Kidney capillary endothelial cell (primary cell): Measurements from ENCODE around the gene FAM163A.
"Not testable (repeated sequence)": the region's sequence is repeated elsewhere in the genome, so short reads cannot be mapped to it uniquely, and the experiment has no call there.

Source experiments
- DNase-seq: peaks from one replicate; pipeline ENCODE4 v3.0.0-alpha.2; 2018; ENCODE audit warnings: low spot score

Gene FAM163A

DNA sequence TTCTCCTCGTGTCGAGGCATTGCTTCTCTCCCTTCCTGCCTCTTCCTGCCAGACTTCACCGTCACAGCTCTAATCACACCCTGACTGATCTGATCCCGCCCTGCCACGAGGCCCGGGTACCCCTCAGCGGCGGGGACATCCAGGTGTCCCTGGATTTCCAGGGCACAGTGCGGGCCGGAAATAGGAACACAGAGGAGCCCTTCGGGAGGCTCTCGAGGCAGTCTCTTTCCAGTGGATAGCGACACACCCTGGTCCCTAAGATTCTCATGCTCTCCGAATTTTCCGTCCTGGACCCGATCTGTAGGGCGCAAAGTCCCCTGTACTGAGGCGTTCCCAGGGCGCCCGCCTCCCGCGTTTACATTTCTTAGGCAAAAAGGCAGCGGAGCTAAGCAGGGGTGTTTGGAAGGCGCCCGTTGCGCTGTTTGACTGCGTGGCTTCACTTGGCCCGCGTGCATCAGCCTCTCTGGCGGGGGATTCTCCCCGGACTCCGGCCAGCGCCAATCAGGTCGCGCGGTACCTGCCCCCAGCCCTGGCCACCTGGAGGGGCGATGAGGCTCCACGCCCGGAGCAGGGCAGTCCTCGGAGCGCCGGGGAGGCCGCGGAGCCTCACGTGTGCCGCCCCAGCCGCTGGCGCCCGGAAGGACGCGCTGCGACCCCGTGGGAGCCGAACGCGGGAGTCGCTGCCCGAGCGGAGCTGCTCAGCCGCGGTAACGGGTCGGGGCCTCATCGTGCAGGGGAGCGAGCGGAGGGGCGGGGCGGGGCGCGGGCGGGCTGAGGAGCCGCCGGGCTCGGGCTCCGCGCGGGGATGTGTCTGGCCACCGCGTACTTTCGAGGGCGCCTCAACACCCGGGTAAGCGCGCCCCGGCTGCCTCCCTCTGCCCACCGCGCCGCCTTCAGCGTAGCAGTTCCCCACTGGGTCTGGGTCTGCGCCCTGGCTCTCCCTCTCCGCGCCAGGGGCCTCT, at the start of gene FAM163A:
TSS of gene FAM163A (plus strand) at position 575 of the 962 bp plus-strand sequence. CDS start 69,807 bp downstream, outside the sequence.
- no peak for DNase-seq

DNA sequence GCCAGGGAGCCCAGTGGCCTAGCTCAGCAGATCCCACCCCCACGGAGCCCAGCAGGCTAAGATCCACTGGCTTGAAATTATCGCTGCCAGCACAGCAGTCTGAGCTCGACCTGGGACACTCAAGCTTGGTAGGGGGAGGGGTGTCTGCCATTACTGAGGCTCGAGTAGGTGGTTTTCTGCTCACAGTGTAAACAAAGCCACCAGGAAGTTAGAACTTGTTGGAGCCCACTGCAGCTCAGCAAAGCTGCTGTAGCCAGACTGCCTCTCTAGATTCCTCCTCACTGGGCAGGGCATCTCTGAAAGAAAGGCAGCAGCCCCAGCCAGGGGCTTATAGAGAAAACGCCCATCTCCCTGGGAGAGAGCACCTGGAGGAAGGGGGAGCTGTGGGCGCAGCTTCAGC, 48.6 kb upstream of the FAM163A start:
- DNase-seq: not testable (repeated sequence)

DNA sequence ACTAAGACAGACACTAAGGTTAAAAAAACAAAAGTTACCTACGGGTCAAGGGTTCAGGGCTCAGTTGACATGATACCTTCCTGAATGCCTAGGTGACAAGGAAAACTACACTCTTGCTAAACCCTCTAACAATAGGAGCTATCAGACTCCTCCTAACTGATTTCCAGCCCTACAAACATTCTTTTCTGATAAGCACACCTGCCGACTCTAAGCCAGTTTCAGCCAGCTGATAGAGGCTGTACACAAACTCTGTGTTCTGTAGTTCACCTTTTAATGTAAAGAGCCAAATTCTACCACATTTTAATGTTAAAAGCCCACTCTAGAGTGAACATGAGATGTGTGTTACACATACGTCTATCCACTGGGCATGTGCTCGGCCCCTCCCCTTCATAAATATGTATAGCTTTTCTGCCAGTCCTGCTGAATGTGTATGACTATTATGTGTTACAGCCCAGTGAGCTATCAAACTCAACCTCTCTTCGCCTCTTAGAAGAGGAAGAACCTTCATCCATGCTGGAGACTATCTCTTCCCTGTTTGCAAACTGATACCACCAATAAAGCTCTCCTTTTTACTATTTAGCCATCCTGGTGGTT, 40.0 kb upstream of the FAM163A start:
- DNase-seq: no peak

- DNase-seq: peak; percentile 70
These were observed 36.7 kb upstream of the FAM163A start for GRCh38 chr1:179706339-179706941.

GRCh38 chr1:179707406-179707805, 35.7 kb upstream of the FAM163A start:
- DNase-seq: no peak

DNA sequence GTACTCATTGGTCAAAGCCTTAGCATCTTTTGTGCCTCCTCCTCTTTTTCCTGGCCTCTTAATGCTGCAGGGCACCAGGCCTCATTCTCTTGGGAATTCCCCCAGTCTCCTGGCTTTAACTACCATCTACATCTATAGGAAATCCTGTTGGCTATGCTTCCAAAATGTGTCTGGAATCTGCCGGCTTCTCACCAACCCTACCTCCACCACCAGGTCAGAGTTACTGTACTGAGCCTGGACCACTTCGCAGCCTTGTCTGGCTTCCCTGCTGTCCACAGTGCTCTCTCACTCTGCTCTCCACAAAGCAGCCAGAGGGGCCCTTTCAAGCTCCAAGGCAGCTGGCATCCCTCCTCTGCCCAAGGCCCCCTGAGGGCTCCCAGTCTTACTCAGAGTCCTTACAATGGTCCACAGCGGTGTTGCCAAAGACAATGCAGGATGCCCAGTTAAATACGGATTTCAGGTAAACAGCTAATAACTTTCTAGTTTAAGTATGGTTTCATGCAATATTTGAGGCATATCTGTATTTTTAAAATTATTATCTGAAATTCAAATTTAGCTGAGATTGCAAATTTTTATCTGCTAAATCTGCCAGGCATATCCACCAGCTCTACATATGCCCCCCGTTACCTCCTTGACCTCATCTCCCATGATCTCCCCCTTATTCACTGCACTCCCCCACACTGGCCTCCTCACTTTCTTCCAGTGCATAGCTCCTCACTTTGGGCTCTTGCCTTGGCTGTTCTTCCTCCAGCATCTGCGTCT, 34.5 kb upstream of the FAM163A start:
- DNase-seq: no peak

GRCh38 chr1:179709841-179710329, 33.2 kb upstream of the FAM163A start:
- DNase-seq: peak; percentile 86

DNA sequence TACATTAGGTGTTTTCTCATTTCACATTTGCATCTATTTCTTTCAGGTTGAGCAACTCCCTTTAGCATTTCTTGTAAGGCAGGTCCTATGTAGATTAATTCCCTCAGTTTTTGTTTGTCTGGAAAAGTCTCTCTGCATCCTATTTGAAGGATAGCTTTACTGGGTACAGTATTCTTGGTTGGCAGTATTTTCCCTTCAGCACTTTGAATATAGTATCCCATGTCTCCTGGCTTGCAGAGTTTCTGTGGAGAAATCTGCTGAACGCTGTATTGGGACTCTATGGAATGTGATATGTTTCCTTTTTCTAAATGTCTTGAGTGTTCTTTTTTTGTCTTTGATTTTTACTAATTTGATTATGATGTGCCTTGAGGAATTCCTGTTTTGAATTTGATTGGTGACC, 28.9 kb upstream of the FAM163A start:
- DNase-seq: no peak

DNA sequence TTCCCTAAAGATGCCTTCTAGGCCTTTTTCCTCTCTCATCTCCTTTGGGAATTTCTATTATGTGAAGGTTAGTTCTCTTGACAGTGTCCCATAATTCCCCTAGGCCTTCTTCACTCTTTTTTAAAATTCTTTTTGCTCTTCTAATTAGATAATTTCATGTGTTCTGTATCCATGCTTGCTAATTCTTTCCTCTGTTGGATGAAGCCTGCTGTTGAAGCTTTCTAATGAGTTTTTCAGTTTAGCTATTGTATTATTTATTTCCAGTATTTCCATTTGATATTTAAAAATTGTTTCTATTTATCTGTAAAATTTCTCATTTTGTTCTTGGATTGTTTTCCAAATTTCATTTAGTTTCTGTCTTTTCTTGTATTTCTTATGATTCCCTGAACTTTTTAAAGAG, 28.5 kb upstream of the FAM163A start:
- DNase-seq: no peak

DNA sequence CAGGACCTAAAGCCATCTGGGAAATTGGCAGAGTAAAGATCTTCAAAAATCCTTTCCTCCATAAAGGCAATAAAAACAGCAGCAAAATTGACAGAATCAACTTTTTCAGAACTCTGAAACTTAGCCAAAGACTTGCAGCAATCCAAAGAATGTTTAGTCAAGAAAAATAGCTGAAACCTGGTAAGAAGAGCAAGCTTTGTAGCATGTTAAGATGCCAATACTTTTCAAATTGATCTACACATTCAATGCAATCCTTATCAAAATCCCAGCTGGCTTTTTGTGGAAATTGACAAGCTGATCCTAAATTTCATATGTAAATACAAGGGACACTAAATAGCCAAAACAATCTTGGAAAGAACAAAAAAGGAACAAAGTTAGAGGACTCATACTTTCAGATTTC, 23.8 kb upstream of the FAM163A start:
- DNase-seq: no peak

DNA sequence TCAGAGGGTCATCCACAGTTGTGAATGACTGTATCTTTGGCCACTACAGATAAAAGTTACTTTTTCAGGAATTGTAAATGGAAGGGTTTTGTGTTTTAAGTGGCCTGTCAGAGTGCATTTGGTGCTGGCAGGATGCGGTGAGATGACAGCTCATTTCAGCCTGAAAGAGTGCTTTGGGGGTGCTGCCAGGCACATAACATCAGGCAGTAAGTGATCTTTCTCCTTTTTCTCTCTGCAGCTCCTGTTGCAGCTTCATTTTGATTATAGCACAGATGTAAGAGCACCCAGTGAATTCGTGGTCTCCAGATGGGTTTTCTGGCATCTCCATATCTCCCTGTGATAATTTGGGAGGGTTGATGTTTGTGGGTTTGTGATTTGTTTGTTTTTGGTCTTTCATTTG, 14.8 kb upstream of the FAM163A start:
- DNase-seq: no peak

GRCh38 chr1:179729881-179730280, 13.2 kb upstream of the FAM163A start:
- no peak for DNase-seq

DNA sequence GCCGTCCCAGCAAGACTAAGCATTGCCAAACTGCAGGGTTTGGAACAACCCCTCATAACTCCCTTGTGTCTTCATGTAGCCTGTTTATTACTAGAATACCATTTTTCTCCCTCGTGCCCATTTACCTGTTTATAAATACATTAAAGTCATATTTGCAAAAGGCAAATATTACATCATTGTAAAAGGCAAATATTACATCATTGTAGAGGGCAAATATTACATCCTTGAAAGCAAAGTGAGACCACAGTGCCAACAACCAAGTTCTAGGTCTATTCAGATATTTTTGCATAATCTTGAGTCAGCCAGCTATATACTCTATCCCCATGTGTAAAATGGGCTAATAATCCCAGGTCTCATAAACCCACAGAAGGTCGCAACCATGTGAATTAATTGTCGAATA, 11.4 kb upstream of the FAM163A start:
- no peak for DNase-seq

- no peak for DNase-seq
These were observed 800 bp upstream of the FAM163A start for GRCh38 chr1:179742291-179742690.

DNA sequence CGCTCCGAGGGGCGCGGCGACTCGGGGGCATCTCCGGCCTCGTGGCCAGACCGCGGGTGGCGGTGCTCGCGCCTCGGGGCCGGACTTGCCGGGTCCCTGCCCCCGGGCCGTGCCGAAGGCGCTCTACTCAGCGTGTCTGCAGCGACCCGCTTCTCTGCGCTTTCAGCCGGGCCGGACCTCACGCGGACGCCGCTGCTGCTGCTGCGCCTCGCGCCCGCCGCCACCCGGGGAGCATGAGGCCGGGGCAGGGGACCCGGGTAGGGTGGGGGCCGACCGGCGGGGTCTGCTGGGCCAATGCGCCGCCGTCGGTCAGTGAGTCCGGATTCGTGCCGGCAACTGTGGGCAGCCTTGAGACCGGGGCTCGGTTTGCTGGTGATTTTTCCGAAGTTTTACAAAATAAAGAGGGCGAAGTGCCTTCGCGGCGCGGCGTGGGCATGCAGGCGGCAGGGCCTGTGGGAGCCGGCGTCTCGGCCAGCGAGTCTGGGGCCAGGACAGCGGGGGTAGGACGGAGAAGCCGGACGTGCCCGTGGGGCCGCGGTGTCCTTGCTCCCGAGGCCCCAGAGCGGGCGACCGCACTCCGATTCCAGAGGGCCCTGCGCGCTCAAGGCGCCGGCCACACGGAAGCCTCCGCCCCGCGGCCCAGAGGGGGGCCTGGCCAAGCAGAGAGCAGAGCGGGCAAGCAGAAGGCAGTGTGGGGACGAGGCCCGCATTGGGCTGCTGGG, 749 bp downstream of the FAM163A start:
- DNase-seq: no peak

- no peak for DNase-seq
These were observed 1.5 kb downstream of the FAM163A start for GRCh38 chr1:179744401-179745130.

DNA sequence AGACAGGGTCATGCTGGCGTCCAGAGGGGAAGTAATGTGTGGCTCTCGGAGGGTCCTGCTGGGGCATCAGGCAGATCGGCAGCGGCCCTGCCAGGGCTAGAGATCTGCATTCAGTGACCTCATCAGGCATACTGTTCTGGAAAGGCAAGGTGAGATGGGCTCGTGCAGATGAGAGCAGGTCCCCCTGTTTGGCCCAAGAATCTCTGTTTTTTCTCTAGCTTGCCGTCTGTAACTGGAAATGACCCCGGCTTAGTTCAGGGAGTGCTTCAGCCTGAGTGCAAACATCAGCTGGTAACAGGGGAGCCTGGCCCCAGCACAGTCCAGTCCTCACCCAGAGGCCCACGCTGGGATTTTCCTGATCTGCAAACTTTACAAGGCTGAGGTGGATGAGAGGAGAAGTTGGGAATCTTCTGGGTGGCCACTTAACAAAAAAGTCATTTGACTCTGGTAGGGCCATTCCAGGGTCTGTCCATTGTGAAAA, 2.1 kb downstream of the FAM163A start:
- no peak for DNase-seq

- DNase-seq: no peak
These were observed 2.7 kb downstream of the FAM163A start for GRCh38 chr1:179745743-179746142.

DNA sequence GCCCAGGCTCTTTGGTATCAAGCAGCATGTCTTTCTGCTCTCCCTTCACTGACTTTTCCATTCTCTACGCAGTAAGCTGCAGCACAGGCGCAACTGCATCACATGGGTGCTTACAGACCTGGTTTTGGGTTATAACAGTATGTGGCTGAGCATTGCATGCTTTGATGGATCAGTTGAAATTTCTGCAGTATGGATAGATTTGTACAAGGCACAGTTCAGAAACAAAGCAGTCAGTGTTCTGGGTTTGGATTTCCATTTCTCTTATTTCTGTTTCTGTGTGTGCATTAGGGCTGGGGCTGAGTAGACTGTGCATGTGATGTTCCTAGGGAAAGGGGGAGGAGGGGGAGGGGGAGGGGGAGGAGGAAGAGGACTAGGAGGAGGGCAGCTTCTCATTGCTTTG, 4.5 kb downstream of the FAM163A start:
- no peak for DNase-seq

DNA sequence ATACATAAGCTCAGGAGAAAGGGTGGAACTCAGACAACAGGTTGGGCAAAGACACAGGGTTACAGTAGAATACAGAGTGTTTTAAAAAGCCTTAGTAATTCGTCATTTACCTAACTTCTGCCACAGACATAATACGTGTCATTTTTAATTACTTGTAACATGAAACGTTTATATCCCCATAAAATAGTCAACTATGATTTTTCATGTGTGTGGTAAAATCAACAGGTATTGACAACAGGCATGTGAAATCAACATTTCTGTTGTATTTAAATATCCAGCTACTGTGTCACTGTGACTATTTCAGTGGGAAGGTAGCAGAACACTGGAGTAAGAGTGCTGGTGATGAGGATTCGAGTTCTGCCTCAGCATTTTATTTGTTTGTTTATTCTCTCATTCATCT, 5.7 kb downstream of the FAM163A start:
- DNase-seq: no peak

GRCh38 chr1:179750630-179751029, 7.5 kb downstream of the FAM163A start:
- DNase-seq: no peak
